ENCODE data around the gene GNB3.

GRCh38 chr12:6839482-6840201 is 1.1 kb upstream of the GNB3 start:
- TF ChIP-seq CTCF (IDR thresholded peaks at IDR 0.05; ENCODE audit: low read length) (no peak), EZH2 (optimal IDR thresholded peaks at IDR 0.05; ENCODE audit: low read depth, low read length) (no peak), EZH2phosphoT487 (IDR thresholded peaks at IDR 0.05; ENCODE audit: low read length) (no peak)
